ENCODE results near the gene AFAP1L1. TPM values are rescaled to one million over a fixed set of nuclear protein-coding genes. Genes with fewer than 3 reads are reported as not detected.

The AFAP1L1 gene
- total and polyA plus RNA-seq, 9 of the 15 experiments (the other 6 are each of a cell fraction or from before 2014, with no cell fraction given) = 0.01 to 0.12 (median 0.03) TPM; not detected in 4

DNA sequence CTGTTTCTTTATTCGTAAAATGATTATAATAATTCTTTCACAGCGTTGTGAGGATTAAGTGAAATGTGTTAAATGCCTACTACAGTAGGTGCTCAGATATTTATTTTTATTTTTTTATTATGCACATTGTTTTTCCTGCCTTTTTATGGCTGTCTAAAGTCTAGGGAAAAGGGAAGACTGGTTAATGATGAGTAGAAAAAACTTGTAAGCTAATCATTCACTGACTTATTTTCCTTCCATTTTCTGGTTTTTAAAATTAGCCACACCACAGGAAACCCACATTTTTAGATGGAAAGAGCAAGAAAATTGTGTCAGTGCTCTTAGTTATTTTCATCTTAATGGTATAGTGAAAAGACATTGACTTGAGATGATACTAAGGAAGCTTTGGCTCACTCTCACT lies 82.3 kb downstream of the AFAP1L1 start (continued):
- TF ChIP-seq MAZ (CRISPR knock-in tag; conservative IDR thresholded peaks at IDR 0.05 in 1 of 2, IDR thresholded peaks at IDR 0.05 in 1 of 2) = no peak

- 64% methylated on average over 1 of the region's 1 CpG for WGBS (ENCODE audit: insufficient coverage, low coverage, missing lambda C conversion rate)
- H3K4me1 ChIP-seq (replicated peaks in 1 of 2; ENCODE audit: control insufficient read depth in 2 of 2, insufficient read depth in 2 of 2, low read length in 2 of 2) = peaks cover 9 to 13% of the 10 kb centered on the region in 2 experiments; a peak in 4 of 5 replicates
- H3K4me2 ChIP-seq (ENCODE audit: insufficient read depth, low read length) = no peak overlapping the region
- H3K27ac ChIP-seq (ENCODE audit: extremely low read depth, low read depth, low read length) = no peak overlapping the region; the same call in 2 of the 3 replicates
- DNase-seq (ENCODE audit: extremely low read depth in 1 of 4, low spot score in 3 of 4) (peak in 1 of 4 experiments; percentile 20), ATAC-seq (no peak), FAIRE-seq (no peak)
- no peaks in the 10 kb centered on the region for H3K9me1 ChIP-seq (ENCODE audit: control insufficient read depth, insufficient read depth, low read length)
- no peaks in the 10 kb centered on the region for H3K9me3 ChIP-seq (replicated peaks; ENCODE audit: control insufficient read depth, insufficient read depth, low read depth, low read length)
- ChIA-PET CTCF (ENCODE audit: low intra/inter-chr PET ratio) (no interaction called here), POLR2A (interaction anchor here (0.6 to 8.3 kb wide), 9 partner anchors 8 to 1136 kb away, joined by 3 to 87 read pairs (median 3); partner anchors contain the start of gene GRPEL2)
- in situ Hi-C loops (cut with MboI) = no loop called here
- no peak overlapping the region for H2AFZ ChIP-seq (ENCODE audit: low read depth, low read length)
- no peak overlapping the region for H3K4me3 ChIP-seq
- H3K27me3 ChIP-seq (ENCODE audit: control insufficient read depth in 2 of 2, insufficient read depth in 2 of 2, low read length in 2 of 2) = no peaks in the 10 kb centered on the region
- peaks cover 29% of the 10 kb centered on the region for H3K79me2 ChIP-seq (ENCODE audit: control insufficient read depth, insufficient read depth, low read length)
- no peaks in the 10 kb centered on the region for H4K20me1 ChIP-seq (replicated peaks; ENCODE audit: control insufficient read depth, insufficient read depth, low read length)
- intact Hi-C loops (cut with micrococcal nuclease) = no loop called here
- TF ChIP-seq NFE2L1 (tag; IDR thresholded peaks at IDR 0.05; ENCODE audit: borderline replicate concordance, low read depth) = no peak
- no peak for TF ChIP-seq ZNF24 (IDR thresholded peaks at IDR 0.05)
- TF ChIP-seq ZC3H11A (IDR thresholded peaks at IDR 0.05; ENCODE audit: low read depth, low read length) = no peak
- TF ChIP-seq ZSCAN29 (IDR thresholded peaks at IDR 0.05) = no peak
- no peak for TF ChIP-seq NCOA4 (IDR thresholded peaks at IDR 0.05; ENCODE audit: partially characterized antibody)
- TF ChIP-seq KAT7 (CRISPR knock-in tag; IDR thresholded peaks at IDR 0.05; ENCODE audit: borderline replicate concordance) = no peak
- TF ChIP-seq SAP30 (IDR thresholded peaks at IDR 0.05; ENCODE audit: borderline replicate concordance, insufficient read depth, low read depth, low read length, poor library complexity, severe bottlenecking) = no peak
- TF ChIP-seq ZNF311 (CRISPR knock-in tag; IDR thresholded peaks at IDR 0.05) = no peak
- no peak for TF ChIP-seq ZNF124 (CRISPR knock-in tag; IDR thresholded peaks at IDR 0.05)
- TF ChIP-seq, protein P1, sequence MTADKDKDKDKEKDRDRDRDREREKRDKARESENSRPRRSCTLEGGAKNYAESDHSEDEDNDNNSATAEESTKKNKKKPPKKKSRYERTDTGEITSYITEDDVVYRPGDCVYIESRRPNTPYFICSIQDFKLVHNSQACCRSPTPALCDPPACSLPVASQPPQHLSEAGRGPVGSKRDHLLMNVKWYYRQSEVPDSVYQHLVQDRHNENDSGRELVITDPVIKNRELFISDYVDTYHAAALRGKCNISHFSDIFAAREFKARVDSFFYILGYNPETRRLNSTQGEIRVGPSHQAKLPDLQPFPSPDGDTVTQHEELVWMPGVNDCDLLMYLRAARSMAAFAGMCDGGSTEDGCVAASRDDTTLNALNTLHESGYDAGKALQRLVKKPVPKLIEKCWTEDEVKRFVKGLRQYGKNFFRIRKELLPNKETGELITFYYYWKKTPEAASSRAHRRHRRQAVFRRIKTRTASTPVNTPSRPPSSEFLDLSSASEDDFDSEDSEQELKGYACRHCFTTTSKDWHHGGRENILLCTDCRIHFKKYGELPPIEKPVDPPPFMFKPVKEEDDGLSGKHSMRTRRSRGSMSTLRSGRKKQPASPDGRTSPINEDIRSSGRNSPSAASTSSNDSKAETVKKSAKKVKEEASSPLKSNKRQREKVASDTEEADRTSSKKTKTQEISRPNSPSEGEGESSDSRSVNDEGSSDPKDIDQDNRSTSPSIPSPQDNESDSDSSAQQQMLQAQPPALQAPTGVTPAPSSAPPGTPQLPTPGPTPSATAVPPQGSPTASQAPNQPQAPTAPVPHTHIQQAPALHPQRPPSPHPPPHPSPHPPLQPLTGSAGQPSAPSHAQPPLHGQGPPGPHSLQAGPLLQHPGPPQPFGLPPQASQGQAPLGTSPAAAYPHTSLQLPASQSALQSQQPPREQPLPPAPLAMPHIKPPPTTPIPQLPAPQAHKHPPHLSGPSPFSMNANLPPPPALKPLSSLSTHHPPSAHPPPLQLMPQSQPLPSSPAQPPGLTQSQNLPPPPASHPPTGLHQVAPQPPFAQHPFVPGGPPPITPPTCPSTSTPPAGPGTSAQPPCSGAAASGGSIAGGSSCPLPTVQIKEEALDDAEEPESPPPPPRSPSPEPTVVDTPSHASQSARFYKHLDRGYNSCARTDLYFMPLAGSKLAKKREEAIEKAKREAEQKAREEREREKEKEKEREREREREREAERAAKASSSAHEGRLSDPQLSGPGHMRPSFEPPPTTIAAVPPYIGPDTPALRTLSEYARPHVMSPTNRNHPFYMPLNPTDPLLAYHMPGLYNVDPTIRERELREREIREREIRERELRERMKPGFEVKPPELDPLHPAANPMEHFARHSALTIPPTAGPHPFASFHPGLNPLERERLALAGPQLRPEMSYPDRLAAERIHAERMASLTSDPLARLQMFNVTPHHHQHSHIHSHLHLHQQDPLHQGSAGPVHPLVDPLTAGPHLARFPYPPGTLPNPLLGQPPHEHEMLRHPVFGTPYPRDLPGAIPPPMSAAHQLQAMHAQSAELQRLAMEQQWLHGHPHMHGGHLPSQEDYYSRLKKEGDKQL (CRISPR knock-in tag; IDR thresholded peaks at IDR 0.05; ENCODE audit: borderline replicate concordance) = no peak
- TF ChIP-seq CAMTA2 (CRISPR knock-in tag; conservative IDR thresholded peaks at IDR 0.05) = no peak
- H3K36me3 ChIP-seq (ENCODE audit: control insufficient read depth, insufficient read depth, low read length) = peaks cover 52% of the 10 kb centered on the region
- BruUV-seq (replicated peaks) = no TSS peak
- no peak overlapping the region for H3K9ac ChIP-seq (ENCODE audit: insufficient read depth in 1 of 2, low read depth in 2 of 2, low read length in 2 of 2)
Measured at GRCh38 chr5:149355688-149356087, 84.0 kb downstream of the AFAP1L1 start.

All from K562 (cell line).